SK-N-SH treated with all-trans-retinoic acid at 6 μM for 48 hours (cell line): Measurements from ENCODE around the gene LYST.

Experiments used
- ATAC-seq: fragments of 200-7000 bp; cut with Tn5 transposase; 3 replicates; pipeline ENCODE4 v1.9.1; 2020; ENCODE audit warnings: mild to moderate bottlenecking, moderate library complexity
- ARNTL ChIP-seq: fragments of 450-650 bp; formaldehyde crosslinking; IDR thresholded peaks from 2 replicates; pipeline ENCODE4 v1.5.0; 2020; ENCODE audit warnings: low read depth, mild to moderate bottlenecking, moderate library complexity, borderline replicate concordance
- BACH2 ChIP-seq: fragments of 250-450 bp; sonication (Bioruptor Pico); IDR thresholded peaks from 2 replicates; pipeline ENCODE4 v1.9.0; 2021; ENCODE audit warnings: mild to moderate bottlenecking, borderline replicate concordance
- ESRRG ChIP-seq: fragments of 250-450 bp; sonication (Bioruptor Pico); IDR thresholded peaks from 2 replicates; pipeline ENCODE4 v1.6.1; 2021; ENCODE audit warnings: mild to moderate bottlenecking
- GLIS3 ChIP-seq: fragments of 250-450 bp; sonication (Bioruptor Pico); IDR thresholded peaks from 2 replicates; pipeline ENCODE4 v1.5.0; 2020; ENCODE audit warnings: mild to moderate bottlenecking, moderate library complexity
- ISL1 ChIP-seq: fragments of 250-450 bp; sonication (Bioruptor Pico); IDR thresholded peaks from 2 replicates; pipeline ENCODE4 v2.1.2; 2022; ENCODE audit warnings: mild to moderate bottlenecking, moderate library complexity
- OSR1 ChIP-seq: fragments of 250-450 bp; sonication (Bioruptor Pico); IDR thresholded peaks from 2 replicates; pipeline ENCODE4 v1.8.0; 2022; ENCODE audit warnings: moderate library complexity, mild to moderate bottlenecking, inconsistent platforms
- PPARA ChIP-seq: fragments of 250-450 bp; sonication (Bioruptor Pico); IDR thresholded peaks from 2 replicates; pipeline ENCODE4 v1.5.0; 2020; ENCODE audit warnings: mild to moderate bottlenecking, borderline replicate concordance
- SNAI2 ChIP-seq: fragments of 250-450 bp; sonication (Bioruptor Pico); IDR thresholded peaks from 2 replicates; pipeline ENCODE4 v1.5.0; 2020; ENCODE audit warnings: mild to moderate bottlenecking, moderate library complexity
- TCF4 ChIP-seq: fragments of 250-450 bp; sonication (Bioruptor Pico); IDR thresholded peaks from 2 replicates; pipeline ENCODE4 v1.8.0; 2021; ENCODE audit warnings: mild to moderate bottlenecking, moderate library complexity, borderline replicate concordance
- TOX ChIP-seq: fragments of 250-450 bp; sonication (Bioruptor Pico); IDR thresholded peaks from 2 replicates; pipeline ENCODE4 v1.8.0; 2021; ENCODE audit warnings: mild to moderate bottlenecking, moderate library complexity, borderline replicate concordance
- ZC3H10 ChIP-seq: fragments of 250-450 bp; sonication (Bioruptor Pico); IDR thresholded peaks from 2 replicates; pipeline ENCODE4 v1.5.1; 2021; ENCODE audit warnings: mild to moderate bottlenecking, moderate library complexity
- ZFP30 ChIP-seq: fragments of 450-650 bp; formaldehyde crosslinking; IDR thresholded peaks from 2 replicates; pipeline ENCODE4 v1.5.0; 2022; ENCODE audit warnings: mild to moderate bottlenecking, moderate library complexity
- ZNF565 ChIP-seq: fragments of 450-650 bp; formaldehyde crosslinking; conservative IDR thresholded peaks from 2 replicates; pipeline ENCODE4 v1.5.0; 2020; ENCODE audit warnings: low read depth, mild to moderate bottlenecking, moderate library complexity
- ZNF70 ChIP-seq: fragments of 450-650 bp; formaldehyde crosslinking; IDR thresholded peaks from 2 replicates; pipeline ENCODE4 v1.5.0; 2020; ENCODE audit warnings: mild to moderate bottlenecking, moderate library complexity
- ZNF8 ChIP-seq: fragments of 450-650 bp; formaldehyde crosslinking; IDR thresholded peaks from 2 replicates; pipeline ENCODE4 v1.5.0; 2020; ENCODE audit warnings: mild to moderate bottlenecking, moderate library complexity
- TF ChIP-seq, protein P1 (sequence below): fragments of 250-450 bp; sonication (Bioruptor Pico); IDR thresholded peaks from 2 replicates; pipeline ENCODE4 v1.5.1; 2020; ENCODE audit warnings: low read depth, mild to moderate bottlenecking, moderate library complexity
- TF ChIP-seq, protein P2 (sequence below): fragments of 250-450 bp; sonication (Bioruptor Pico); IDR thresholded peaks from 2 replicates; pipeline ENCODE4 v1.8.0; 2021; ENCODE audit warnings: low read depth, mild to moderate bottlenecking, moderate library complexity, borderline replicate concordance
- TF ChIP-seq, protein P3 (sequence below): fragments of 250-450 bp; sonication (Bioruptor Pico); IDR thresholded peaks from 2 replicates; pipeline ENCODE4 v1.8.0; 2020; ENCODE audit warnings: mild to moderate bottlenecking, moderate library complexity, borderline replicate concordance
- TF ChIP-seq, protein P4 (sequence below): fragments of 250-450 bp; sonication (Bioruptor Pico); IDR thresholded peaks from 2 replicates; pipeline ENCODE4 v1.5.0; 2020; ENCODE audit warnings: mild to moderate bottlenecking, moderate library complexity
- TF ChIP-seq, protein P5 (sequence below): fragments of 250-450 bp; sonication (Bioruptor Pico); IDR thresholded peaks from 2 replicates; pipeline ENCODE4 v1.5.1; 2021; ENCODE audit warnings: mild to moderate bottlenecking, moderate library complexity

LYST gene

DNA sequence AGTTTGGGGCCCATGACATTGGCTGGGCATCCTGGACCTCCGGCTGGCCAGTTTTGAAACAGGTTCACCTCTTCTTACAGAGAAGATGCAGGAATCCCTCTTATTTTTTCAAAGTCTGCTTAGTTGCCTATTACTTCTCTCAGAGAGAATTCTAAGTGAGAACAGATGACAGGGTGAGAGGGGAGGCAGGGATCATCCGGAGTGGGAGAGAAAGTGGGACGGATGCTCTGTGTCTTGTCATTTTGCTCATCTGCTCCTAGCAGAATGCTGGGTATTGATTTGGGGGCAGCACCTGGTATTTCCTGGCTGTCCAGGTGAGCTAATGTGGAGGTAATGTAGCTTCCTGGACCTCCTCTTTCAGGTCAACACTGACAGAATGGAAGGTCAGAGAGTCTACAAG lies 249.6 kb downstream of the LYST start (continued):
- TF ChIP-seq, protein P1, sequence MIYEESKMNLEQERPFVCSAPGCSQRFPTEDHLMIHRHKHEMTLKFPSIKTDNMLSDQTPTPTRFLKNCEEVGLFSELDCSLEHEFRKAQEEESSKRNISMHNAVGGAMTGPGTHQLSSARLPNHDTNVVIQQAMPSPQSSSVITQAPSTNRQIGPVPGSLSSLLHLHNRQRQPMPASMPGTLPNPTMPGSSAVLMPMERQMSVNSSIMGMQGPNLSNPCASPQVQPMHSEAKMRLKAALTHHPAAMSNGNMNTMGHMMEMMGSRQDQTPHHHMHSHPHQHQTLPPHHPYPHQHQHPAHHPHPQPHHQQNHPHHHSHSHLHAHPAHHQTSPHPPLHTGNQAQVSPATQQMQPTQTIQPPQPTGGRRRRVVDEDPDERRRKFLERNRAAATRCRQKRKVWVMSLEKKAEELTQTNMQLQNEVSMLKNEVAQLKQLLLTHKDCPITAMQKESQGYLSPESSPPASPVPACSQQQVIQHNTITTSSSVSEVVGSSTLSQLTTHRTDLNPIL (CRISPR knock-in tag) = no peak
- TF ChIP-seq ZNF70 (CRISPR knock-in tag) (no peak), ZNF8 (no peak)
- TF ChIP-seq, all 23 proteins: peak for 0

DNA sequence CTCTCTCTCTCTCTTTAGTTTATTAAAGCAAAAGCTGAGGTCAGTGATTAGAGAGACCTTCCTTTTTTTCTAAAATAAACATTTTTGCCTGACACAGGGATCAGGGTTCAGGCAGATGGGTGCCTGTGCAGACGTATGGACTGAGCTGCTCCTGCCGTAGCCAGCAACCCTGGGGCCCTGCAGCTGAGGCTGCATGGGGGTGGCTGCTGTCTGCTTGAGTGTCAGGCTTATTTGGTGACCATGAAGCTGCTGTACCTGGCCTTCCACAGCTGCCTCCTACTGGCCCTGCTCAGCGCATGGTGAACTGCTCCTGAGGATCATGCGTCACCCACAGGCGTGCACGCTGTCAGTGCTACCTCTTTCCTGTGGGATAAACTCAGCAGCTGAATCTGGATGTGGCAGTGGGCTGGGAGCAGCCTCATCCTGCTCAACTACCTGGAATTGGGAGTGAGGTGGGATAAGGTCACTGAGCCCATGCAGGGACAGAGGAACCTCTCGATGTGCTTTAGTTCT lies 252.2 kb downstream of the LYST start:
- TF ChIP-seq, protein P2, sequence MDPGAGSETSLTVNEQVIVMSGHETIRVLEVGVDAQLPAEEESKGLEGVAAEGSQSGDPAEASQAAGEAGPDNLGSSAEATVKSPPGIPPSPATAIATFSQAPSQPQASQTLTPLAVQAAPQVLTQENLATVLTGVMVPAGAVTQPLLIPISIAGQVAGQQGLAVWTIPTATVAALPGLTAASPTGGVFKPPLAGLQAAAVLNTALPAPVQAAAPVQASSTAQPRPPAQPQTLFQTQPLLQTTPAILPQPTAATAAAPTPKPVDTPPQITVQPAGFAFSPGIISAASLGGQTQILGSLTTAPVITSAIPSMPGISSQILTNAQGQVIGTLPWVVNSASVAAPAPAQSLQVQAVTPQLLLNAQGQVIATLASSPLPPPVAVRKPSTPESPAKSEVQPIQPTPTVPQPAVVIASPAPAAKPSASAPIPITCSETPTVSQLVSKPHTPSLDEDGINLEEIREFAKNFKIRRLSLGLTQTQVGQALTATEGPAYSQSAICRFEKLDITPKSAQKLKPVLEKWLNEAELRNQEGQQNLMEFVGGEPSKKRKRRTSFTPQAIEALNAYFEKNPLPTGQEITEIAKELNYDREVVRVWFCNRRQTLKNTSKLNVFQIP (CRISPR knock-in tag) = no peak
- TF ChIP-seq TCF4 (CRISPR knock-in tag) = no peak
- no peak for TF ChIP-seq ZNF70 (CRISPR knock-in tag)
- no peak for TF ChIP-seq BACH2 (CRISPR knock-in tag)
- TF ChIP-seq, protein P1 (CRISPR knock-in tag) = no peak
- TF ChIP-seq ESRRG = no peak
- no peak for TF ChIP-seq OSR1
- no peak for TF ChIP-seq TOX
- TF ChIP-seq ZC3H10 (CRISPR knock-in tag) = no peak
- TF ChIP-seq ZNF8 = no peak
- TF ChIP-seq GLIS3 (CRISPR knock-in tag) = no peak
- TF ChIP-seq ISL1 = no peak
- no peak for TF ChIP-seq ZFP30 (CRISPR knock-in tag)
- TF ChIP-seq ARNTL (CRISPR knock-in tag) = no peak
- no peak for TF ChIP-seq SNAI2 (CRISPR knock-in tag)
- TF ChIP-seq, protein P3, sequence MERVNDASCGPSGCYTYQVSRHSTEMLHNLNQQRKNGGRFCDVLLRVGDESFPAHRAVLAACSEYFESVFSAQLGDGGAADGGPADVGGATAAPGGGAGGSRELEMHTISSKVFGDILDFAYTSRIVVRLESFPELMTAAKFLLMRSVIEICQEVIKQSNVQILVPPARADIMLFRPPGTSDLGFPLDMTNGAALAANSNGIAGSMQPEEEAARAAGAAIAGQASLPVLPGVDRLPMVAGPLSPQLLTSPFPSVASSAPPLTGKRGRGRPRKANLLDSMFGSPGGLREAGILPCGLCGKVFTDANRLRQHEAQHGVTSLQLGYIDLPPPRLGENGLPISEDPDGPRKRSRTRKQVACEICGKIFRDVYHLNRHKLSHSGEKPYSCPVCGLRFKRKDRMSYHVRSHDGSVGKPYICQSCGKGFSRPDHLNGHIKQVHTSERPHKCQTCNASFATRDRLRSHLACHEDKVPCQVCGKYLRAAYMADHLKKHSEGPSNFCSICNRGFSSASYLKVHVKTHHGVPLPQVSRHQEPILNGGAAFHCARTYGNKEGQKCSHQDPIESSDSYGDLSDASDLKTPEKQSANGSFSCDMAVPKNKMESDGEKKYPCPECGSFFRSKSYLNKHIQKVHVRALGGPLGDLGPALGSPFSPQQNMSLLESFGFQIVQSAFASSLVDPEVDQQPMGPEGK = no peak
- no peak for TF ChIP-seq PPARA
- no peak for TF ChIP-seq ZNF565 (CRISPR knock-in tag)
- no peak for ATAC-seq

DNA sequence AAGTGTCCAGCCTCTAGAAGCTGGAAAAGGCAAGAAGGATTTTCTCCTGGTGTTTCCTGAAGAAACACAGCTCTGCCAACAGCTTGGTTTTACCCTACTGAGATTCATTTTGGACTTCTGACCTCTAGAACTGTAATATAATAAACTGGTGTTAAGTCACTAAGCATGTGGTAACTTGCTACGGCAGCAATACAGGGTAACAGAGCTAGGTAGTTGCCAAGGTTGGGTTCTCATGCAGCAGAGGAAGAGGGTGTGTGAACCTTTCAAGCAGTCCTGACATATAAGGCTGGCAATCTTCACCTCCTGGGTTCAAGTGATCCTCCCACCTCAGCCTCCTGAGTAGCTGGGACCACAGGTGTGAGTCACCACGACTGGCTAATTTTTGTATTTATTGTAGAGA lies 253.1 kb downstream of the LYST start:
- ATAC-seq = no peak
- TF ChIP-seq ISL1 = no peak
- no peak for TF ChIP-seq ZNF565 (CRISPR knock-in tag)
- TF ChIP-seq TOX = no peak
- no peak for TF ChIP-seq ZNF70 (CRISPR knock-in tag)
- TF ChIP-seq, protein P1 (CRISPR knock-in tag) = no peak

DNA sequence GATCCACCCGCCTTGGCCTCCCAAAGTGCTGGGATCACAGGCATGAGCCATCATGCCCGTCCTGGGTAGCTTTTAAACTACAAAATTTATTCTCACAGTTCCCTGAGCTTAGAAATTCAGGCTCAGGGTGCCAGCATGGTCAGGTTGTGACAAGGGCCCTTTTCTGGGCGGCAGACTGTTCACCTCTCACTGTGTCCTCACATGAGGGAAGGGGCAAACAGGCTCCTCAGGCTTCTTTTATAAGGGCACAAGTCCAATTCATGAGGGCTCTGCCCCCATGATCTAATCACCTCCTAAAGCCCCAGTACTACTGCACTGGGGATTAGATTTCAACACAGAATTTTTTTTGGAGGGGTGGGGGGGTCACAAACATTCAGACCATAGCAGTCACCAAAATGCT lies 253.9 kb downstream of the LYST start:
- no peak for ATAC-seq
- no peak for TF ChIP-seq PPARA
- TF ChIP-seq TCF4 (CRISPR knock-in tag) = no peak
- TF ChIP-seq GLIS3 (CRISPR knock-in tag) = no peak
- no peak for TF ChIP-seq SNAI2 (CRISPR knock-in tag)
- TF ChIP-seq, protein P2 (CRISPR knock-in tag) = no peak
- no peak for TF ChIP-seq TOX
- TF ChIP-seq ZNF70 (CRISPR knock-in tag) = no peak
- TF ChIP-seq, protein P4, sequence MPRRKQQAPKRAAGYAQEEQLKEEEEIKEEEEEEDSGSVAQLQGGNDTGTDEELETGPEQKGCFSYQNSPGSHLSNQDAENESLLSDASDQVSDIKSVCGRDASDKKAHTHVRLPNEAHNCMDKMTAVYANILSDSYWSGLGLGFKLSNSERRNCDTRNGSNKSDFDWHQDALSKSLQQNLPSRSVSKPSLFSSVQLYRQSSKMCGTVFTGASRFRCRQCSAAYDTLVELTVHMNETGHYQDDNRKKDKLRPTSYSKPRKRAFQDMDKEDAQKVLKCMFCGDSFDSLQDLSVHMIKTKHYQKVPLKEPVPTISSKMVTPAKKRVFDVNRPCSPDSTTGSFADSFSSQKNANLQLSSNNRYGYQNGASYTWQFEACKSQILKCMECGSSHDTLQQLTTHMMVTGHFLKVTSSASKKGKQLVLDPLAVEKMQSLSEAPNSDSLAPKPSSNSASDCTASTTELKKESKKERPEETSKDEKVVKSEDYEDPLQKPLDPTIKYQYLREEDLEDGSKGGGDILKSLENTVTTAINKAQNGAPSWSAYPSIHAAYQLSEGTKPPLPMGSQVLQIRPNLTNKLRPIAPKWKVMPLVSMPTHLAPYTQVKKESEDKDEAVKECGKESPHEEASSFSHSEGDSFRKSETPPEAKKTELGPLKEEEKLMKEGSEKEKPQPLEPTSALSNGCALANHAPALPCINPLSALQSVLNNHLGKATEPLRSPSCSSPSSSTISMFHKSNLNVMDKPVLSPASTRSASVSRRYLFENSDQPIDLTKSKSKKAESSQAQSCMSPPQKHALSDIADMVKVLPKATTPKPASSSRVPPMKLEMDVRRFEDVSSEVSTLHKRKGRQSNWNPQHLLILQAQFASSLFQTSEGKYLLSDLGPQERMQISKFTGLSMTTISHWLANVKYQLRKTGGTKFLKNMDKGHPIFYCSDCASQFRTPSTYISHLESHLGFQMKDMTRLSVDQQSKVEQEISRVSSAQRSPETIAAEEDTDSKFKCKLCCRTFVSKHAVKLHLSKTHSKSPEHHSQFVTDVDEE = no peak
- TF ChIP-seq, protein P5, sequence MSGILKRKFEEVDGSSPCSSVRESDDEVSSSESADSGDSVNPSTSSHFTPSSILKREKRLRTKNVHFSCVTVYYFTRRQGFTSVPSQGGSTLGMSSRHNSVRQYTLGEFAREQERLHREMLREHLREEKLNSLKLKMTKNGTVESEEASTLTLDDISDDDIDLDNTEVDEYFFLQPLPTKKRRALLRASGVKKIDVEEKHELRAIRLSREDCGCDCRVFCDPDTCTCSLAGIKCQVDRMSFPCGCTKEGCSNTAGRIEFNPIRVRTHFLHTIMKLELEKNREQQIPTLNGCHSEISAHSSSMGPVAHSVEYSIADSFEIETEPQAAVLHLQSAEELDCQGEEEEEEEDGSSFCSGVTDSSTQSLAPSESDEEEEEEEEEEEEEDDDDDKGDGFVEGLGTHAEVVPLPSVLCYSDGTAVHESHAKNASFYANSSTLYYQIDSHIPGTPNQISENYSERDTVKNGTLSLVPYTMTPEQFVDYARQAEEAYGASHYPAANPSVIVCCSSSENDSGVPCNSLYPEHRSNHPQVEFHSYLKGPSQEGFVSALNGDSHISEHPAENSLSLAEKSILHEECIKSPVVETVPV (CRISPR knock-in tag) = no peak
- TF ChIP-seq ESRRG = no peak
